GM04504 (cell line): Measurements from ENCODE around the gene CYLC1.
A peak's percentile ranks its signal among the peaks of the same experiment; 100 is the strongest.

Experiments used
- DNase-seq: peaks from one replicate; pipeline ENCODE4 v3.0.0-alpha.2; 2012; ENCODE audit warnings: low read depth

CYLC1 gene, protein sequence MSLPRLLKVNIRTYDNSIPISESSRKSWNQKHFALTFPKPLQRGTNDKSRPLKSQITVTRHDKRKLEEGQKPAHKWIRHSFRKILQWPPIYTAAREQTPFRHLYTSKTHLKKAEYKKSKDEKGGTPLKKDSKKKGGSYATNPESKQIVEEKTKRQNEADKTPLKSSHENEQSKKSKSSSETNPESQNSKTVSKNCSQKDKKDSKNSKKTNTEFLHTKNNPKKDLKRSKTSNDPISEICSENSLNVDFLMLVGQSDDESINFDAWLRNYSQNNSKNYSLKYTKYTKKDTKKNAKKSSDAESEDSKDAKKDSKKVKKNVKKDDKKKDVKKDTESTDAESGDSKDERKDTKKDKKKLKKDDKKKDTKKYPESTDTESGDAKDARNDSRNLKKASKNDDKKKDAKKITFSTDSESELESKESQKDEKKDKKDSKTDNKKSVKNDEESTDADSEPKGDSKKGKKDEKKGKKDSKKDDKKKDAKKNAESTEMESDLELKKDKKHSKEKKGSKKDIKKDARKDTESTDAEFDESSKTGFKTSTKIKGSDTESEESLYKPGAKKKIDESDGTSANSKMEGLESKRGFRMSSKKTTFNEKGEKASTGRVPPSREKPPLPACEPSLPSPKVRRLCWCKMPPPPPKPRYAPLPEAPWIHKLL

DNA sequence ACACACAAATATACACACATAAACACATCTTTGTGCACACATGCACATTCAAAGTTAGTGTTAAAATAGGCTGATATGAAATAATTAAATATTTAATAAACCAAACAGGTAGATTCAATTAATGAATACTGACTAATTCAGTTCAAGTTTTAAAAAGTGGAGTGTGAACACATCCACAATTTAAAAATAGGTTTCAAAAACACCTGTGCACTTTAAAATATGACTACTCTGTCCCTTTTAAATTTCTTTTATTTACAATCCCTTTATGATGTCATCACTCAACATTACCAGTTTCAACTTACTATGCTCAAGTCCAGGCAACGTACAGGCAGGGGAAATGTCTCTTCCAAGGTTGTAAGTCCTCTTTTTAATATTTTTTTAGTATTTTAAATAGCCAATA lies at the start of gene CYLC1:
CYLC1 (plus strand) TSS at position 301 of the 400 bp plus-strand sequence; CDS start at position 338, 37 bp downstream.
- DNase-seq = no peak

DNA sequence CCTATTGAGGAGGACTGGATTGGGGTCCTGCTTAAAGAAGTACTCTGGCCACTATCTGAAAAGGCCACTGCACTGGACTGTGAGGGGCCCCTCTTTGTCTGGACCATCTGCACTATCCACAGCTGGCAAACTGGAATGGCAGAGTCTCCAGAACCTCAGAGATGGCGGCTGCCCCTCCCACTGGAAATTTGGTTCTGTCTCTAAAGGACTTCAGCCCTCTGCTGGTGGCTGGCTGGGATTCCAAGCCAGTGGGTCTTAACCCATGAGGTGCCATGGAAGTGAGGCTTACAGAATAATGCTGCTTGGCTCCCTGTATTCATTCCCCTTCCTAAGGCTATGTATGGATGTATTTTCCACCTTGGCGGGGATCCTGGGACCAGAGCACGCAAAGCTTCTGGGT lies 41.6 kb upstream of the CYLC1 start:
- no peak for DNase-seq

DNA sequence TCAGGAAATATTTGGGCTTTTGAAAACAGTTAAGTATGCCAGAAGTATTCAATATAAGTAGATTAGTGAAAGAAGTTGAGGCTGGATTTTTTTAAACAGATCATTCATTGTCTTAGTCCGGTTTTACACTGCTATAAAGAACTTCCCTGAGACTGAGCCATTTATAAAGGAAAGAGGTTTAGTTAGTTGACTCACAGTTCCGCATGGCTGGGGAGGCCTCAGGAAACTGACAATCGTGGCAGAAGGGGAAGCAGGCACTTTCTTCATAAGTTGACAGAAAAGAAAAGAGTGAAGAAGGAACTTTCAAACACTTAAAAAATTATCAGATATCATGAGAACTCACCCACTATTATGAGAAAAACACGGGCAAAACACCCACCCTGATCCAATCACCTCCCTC lies 31.1 kb upstream of the CYLC1 start:
- no peak for DNase-seq

DNA sequence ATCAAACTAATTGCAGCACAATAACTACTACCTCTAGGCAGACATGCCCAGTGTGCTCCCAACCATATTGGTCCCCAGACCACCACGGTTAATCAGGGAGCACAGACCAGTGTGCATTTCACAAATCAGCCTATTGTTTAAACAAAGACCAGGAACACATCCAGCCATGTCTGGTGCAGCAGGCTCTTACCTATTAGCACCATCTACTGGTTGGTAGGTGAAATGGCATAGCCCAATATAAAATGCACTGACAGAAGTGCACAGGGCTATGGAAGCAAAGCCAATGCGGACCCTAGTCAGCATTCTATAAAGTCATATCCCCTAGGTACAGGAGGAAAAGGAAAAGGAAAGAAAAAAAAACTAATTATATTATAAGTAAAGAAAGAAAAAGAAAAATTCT lies 15.5 kb upstream of the CYLC1 start:
- peak; percentile 1 for DNase-seq

DNA sequence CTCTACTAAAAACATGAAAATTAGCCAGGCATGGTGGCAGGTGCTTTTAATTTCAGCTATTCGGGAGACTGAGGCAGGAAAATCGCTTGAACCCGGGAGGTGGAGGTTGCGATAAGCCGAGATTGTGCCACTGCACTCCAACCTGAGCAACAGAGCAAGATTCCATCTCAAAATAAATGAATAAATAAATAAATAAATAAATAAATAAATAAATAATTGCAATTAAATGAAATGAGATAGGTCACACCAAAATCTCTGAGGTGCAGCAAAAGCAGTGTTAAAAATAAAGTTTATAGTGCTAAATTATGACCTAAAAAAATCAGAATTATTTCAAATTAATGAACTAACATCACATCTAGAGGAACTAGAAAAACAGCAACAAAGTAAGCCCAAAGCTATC lies 13.6 kb upstream of the CYLC1 start:
- no peak for DNase-seq

DNA sequence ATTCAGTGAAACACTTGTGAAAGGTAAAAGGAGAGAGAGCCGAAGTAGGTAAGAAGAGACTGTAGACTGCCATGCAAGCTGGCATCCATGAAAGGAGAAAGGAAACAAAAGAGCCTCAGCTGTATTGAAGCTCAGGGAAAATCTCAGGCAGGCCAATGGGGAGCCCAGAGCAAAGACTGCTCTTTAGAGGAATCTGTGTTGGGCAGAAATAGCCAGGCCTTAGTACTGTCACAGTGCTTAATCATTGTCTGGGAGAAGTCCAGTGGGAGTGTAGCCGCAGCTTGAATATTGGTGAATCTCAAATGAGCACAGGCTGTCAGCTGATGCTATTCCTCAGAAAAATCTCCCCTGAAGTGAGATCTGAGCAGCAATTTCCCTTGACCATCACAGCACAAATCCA lies 27.6 kb downstream of the CYLC1 start:
- no peak for DNase-seq

DNA sequence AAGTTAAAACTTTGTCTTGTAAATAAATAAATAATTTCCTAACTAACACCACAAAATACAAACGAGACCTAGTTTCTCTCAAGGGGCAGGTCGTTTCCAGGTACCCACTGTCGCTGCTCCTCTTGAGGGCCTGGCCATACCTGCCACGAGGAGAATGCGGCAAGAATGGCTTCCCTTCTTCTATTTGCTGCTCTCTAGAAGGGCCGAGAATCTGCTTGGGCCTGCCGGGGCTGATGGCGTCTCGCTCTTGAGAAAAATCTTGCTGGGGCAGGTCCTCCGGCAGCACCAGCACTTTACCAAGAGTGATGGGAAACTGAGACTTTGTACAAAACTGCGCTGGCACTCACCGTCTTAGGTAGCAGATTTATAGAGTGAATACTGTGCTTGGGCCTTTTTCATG lies 31.5 kb downstream of the CYLC1 start:
- no peak for DNase-seq

DNA sequence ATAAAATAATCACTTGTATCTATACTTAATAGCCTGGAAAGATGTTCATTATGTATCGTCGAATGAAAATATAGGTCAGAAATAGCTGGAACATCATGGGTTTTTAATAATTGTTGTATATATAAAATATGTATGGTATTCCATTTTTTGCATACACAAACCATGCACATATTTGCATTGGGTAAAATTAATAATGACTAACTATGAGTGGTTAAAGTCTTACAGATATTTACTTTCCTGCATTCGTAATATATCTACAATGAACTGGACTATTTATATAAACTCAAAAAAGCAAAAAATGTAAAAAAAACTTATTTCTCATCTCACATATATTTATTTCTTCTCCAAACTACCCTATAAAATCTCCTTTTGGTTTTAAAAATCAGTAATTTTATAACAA lies 46.0 kb downstream of the CYLC1 start:
- no peak for DNase-seq

DNA sequence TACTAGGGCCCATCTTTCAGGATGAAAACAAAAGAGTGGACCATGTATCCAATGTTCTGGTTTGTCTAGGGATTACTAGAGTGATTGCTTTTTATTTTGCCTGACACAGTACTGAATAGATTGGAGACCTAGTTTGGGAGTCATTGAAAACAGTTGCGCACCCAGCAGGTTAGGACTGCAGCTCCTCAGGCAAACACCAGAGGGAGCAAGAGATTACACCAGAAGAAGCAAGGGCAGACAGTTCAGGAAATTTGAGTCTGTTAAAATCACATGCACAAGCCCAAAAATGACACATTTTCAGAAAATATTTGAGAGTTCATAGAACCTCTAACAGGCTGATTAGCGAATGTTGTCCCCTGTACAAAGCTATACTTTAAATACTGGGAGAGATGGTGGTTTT lies 55.6 kb downstream of the CYLC1 start:
- no peak for DNase-seq

DNA sequence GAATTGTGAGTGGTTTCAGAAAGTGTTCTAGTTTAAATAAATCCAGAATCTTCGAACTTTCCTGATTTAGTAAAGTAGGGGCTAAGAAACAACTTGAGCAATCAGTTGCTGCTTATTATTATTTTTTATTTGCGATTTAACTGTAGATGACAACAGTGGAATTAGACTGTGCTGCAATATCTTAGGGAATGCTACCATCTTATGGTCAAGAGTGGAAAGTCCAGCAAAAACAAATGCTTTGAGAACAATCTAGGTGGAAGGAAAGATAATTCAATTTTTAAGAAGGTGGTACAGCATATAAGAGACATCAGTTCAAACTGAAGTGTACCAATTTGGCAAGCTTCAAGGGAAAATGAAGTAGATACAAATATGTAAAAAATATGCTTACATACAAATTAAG lies 73.3 kb downstream of the CYLC1 start:
- DNase-seq = no peak
